Measurements from ENCODE around the gene SERHL2.
A peak's percentile ranks its signal among the peaks of the same experiment; 100 is the strongest.
"Not testable (repeated sequence)": the region's sequence is repeated elsewhere in the genome, so short reads cannot be mapped to it uniquely, and the experiment has no call there.

Gene SERHL2

GRCh38 chr22:42553475-42554361 is at the start of gene SERHL2:
SERHL2 (plus strand) TSS chr22:42553956; CDS start chr22:42554021, 65 bp downstream.
- DNase-seq, result peak; percentile 72

GRCh38 chr22:42508327-42508974 is 45.3 kb upstream of the SERHL2 start:
- not testable (repeated sequence) for DNase-seq

GRCh38 chr22:42508975-42509364 is 44.8 kb upstream of the SERHL2 start:
- DNase-seq, result not testable (repeated sequence)

GRCh38 chr22:42509548-42509947 is 44.2 kb upstream of the SERHL2 start:
- no peak for DNase-seq

GRCh38 chr22:42511401-42511891 is 42.3 kb upstream of the SERHL2 start:
- no peak for DNase-seq

- DNase-seq, result not testable (repeated sequence)
Observed at GRCh38 chr22:42512273-42512990, 41.3 kb upstream of the SERHL2 start.

GRCh38 chr22:42514331-42514730 is 39.4 kb upstream of the SERHL2 start:
- DNase-seq, result not testable (repeated sequence)

- not testable (repeated sequence) for DNase-seq
Observed at GRCh38 chr22:42515304-42515703, 38.5 kb upstream of the SERHL2 start.

- DNase-seq, result no peak
Observed at GRCh38 chr22:42515896-42516295, 37.9 kb upstream of the SERHL2 start.

- DNase-seq, result not testable (repeated sequence)
Observed at GRCh38 chr22:42517103-42517502, 36.7 kb upstream of the SERHL2 start.

- not testable (repeated sequence) for DNase-seq
Observed at GRCh38 chr22:42518638-42519524, 34.9 kb upstream of the SERHL2 start.

- DNase-seq, result peak; percentile 70
Observed at GRCh38 chr22:42519525-42520401, 34.0 kb upstream of the SERHL2 start, which contains the start of gene RRP7A. RRP7A (minus strand) TSS chr22:42519796; CDS start chr22:42519786, 10 bp downstream.

GRCh38 chr22:42521228-42521546 is 32.6 kb upstream of the SERHL2 start:
- DNase-seq, result no peak

GRCh38 chr22:42522546-42522945 is 31.2 kb upstream of the SERHL2 start:
- no peak for DNase-seq

- DNase-seq, result no peak
Observed at GRCh38 chr22:42528591-42529307, 25.0 kb upstream of the SERHL2 start.

- not testable (repeated sequence) for DNase-seq
Observed at GRCh38 chr22:42529435-42529834, 24.3 kb upstream of the SERHL2 start.

- DNase-seq, result not testable (repeated sequence)
Observed at GRCh38 chr22:42531401-42532084, 22.2 kb upstream of the SERHL2 start.

GRCh38 chr22:42533638-42533977 is 20.1 kb upstream of the SERHL2 start:
- no peak for DNase-seq

GRCh38 chr22:42535082-42535731 is 18.5 kb upstream of the SERHL2 start:
- DNase-seq, result not testable (repeated sequence)
